HG03108 (cell line): ENCODE data around the gene PCSK7.

Experiments used
- ATAC-seq: cut with Tn5 transposase; IDR thresholded peaks from one replicate; pipeline ENCODE4 v1.9.1; 2021; ENCODE audit warnings: moderate library complexity; ENCODE audit not compliant: unreplicated experiment

PCSK7 gene

GRCh38 chr11:117199916-117200812 is 31.7 kb downstream of the PCSK7 start:
- ATAC-seq = no peak

GRCh38 chr11:117199053-117199915 is 32.6 kb downstream of the PCSK7 start, which contains the start of gene TAGLN:
TSS of gene TAGLN (plus strand) at chr11:117199370. CDS start at chr11:117203014, 3,644 bp downstream.
- no peak for ATAC-seq

GRCh38 chr11:117198613-117199012 is 33.3 kb downstream of the PCSK7 start:
- no peak for ATAC-seq

GRCh38 chr11:117197516-117198456 is 34.1 kb downstream of the PCSK7 start:
- ATAC-seq = no peak

- no peak for ATAC-seq
These were observed 34.9 kb downstream of the PCSK7 start for GRCh38 chr11:117197006-117197405.

- no peak for ATAC-seq
These were observed 36.1 kb downstream of the PCSK7 start for GRCh38 chr11:117195761-117196160.

- no peak for ATAC-seq
These were observed 36.6 kb downstream of the PCSK7 start for GRCh38 chr11:117195258-117195657.

GRCh38 chr11:117194267-117194666 is 37.6 kb downstream of the PCSK7 start:
- ATAC-seq = no peak

- no peak for ATAC-seq
These were observed 38.5 kb downstream of the PCSK7 start for GRCh38 chr11:117193130-117194020.

GRCh38 chr11:117192401-117192875 is 39.4 kb downstream of the PCSK7 start:
- ATAC-seq = no peak

GRCh38 chr11:117191680-117192400 is 40.0 kb downstream of the PCSK7 start:
- ATAC-seq = no peak

GRCh38 chr11:117189941-117190544 is 41.8 kb downstream of the PCSK7 start:
- ATAC-seq = no peak

- ATAC-seq = peak; percentile 62
These were observed 42.5 kb downstream of the PCSK7 start for GRCh38 chr11:117189191-117189940.

GRCh38 chr11:117188620-117189081 is 43.2 kb downstream of the PCSK7 start:
- no peak for ATAC-seq

- no peak for ATAC-seq
These were observed 43.9 kb downstream of the PCSK7 start for GRCh38 chr11:117187799-117188481.

GRCh38 chr11:117187428-117187798 is 44.5 kb downstream of the PCSK7 start:
- ATAC-seq = no peak

GRCh38 chr11:117187007-117187406 is 44.9 kb downstream of the PCSK7 start:
- no peak for ATAC-seq
